GM10847 (cell line): Measurements from ENCODE around the gene FRMD4A.
A peak's percentile ranks its signal among the peaks of the same experiment; 100 is the strongest.

Experiments
- POLR2A ChIP-seq: IDR thresholded peaks from 2 replicates; pipeline ENCODE4 v1.6.1; 2011; ENCODE audit not compliant: insufficient read length; ENCODE audit errors: extremely low read depth

The FRMD4A gene

DNA sequence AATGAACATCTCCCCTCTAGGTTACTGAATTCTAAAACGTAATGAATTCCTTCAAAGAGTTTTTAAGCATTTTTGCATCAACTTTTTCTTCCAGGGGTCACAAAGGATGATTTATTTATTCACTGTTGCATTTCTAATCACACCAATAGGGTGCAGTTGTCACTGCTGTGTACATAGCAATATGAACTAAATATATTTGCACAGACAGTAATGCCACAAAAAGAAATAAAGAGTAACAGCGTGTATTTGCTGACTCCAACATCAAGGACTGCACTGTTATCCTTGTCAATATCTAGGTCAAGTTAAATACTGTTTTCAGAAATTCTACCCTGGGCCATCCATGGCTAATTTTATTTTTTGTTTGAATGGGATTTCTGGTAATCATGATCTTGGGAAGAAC, 138.0 kb downstream of the FRMD4A start:
- TF ChIP-seq POLR2A = no peak

DNA sequence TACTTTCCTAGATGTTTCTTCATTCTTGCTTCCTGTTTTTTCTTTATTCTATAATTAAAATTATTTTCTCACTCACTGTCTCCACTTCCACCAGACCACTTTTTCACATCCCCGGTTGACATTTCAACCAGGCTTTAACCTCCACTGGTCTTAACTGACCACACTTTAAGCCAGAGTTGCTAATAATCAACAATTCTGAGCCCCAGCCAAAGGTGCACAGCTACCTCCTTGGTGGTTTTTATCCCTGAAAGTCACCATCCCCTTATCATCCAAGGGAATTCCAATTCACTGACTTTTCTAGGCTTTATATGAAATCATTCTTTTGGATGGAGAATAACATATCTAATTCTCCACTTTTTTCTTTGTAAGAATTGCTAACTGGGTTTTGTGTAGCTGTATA, 138.9 kb downstream of the FRMD4A start:
- no peak for TF ChIP-seq POLR2A

DNA sequence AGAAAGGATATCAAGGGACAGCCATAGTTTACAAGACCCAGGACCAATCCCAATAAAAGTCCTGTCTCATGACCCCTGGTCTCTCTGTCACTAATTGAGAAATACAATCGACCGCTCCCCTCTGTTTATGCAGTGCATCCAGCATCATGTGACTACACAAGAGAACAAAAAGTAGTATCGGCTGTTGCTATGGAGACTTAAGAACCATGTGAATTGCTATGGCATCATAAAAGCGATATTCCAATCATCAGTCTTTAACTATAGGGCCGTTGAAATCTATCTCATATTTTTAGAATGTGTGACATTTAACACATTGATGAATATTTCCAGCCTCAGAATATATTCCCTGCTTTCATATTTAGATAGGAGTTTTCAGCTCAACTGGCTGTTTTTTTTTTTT, 139.3 kb downstream of the FRMD4A start:
- no peak for TF ChIP-seq POLR2A

DNA sequence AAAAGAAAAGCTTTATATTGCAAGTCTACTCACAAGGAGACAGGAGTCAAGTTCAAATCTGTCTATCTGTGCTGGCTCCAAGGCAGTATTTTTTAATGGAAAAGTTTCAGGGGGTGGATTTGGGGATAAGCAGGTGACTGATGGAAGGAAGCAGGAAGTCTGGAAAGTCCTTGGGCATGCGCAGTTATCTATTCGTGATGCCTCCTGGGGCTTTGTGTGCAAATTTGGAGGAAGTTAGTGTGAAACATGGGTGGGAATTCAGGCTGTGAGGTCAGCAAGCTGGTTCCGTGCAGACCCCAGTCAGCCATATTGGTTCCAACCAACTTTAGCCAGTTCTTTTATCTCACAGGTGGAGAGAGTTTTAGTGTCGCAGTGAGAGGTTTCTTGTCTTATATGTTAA, 140.0 kb downstream of the FRMD4A start:
- no peak for TF ChIP-seq POLR2A

DNA sequence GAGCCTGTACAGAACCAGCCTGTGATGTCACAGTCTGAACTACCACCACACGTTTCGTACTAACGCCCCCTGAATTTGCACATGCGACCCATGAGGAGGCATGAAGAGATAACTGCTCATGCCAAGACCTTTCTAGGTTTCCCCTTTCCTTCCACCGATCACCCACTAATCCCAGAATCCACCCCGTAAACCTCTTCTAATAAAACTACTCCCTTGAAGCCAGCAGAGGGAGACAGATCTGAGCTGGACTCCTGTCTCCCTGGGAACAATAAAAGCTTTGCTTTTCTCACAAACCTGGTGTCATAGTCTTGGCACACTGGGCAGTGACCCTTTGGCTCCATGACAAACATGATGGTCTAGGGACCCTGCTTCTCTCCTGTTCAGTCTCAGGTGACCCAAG, 144.5 kb downstream of the FRMD4A start:
- TF ChIP-seq POLR2A = no peak

DNA sequence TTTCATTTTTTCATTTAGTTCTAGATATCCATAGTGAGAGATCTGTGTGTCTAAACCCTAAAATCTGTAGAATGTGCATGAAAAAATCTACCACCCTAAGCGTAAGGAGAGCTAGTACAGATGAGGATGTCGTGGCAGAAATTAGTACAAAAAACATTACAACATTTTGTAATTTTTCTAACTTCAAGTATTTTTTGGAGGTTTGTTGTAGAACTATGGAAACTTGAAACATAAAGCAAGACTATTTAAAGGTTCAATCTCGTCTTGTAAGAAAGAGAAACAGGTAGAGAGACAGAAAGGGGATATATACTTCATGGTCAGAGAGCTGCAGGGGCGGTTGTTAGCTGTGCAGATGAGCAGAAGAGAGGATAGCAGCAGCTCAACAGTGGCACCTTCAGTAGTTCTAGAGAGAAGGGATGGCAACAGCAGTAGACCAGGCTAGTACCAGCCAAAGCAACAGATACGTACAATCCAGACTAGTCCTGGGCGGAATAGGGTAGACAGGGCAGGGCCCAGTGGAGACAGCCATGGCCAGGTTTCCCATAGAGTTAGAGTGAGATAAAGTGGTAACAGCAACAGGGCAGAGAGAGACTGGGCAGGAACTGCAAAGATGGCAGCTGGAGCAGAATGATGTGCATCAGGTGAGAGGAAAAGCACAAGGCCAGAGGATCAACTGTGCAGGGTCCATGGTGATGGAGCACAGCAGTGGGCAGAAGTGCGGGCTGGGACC, 145.2 kb downstream of the FRMD4A start:
- TF ChIP-seq POLR2A = peak; percentile 78

DNA sequence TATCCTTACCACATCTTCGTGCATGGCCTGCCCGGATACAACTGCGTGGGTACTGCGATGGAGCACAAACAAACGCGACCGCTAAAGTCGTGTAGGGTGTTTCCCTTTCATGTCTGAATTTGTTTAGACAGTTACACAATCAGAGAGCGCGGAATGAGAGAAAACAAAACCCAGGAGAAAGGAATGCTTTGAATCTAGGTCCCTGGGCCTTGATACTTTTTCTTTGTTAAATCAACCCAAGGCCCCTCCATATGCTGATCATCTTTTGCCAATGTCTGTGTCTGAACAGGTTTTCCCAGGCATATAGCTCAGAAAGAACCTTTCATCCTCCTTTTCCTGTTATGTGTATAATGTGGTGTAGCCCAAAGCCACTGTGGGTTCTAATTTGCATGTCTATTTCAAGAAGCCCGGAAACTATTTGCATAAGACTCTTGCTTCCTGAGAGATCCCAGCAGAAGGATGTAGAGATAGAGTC, 145.8 kb downstream of the FRMD4A start:
- TF ChIP-seq POLR2A = no peak

DNA sequence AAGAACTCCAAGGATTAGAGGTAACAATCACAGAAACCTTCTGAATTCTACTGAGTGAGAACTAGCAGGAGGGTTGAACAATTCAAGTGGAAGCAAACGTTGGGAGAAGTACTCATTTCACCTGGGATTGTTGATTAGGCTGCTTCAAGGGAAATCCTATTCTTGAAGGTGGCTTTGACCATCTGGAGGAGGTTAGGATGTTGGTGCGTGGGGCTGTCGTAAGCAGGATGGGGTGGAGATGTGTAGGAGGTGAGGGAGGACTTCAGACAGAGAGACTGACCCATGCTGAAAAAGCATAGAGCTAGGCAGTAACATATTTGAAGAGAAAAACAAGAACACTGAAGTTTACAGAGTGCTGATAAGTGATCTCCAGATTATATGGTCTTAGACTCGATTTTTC, 147.9 kb downstream of the FRMD4A start:
- TF ChIP-seq POLR2A = no peak

DNA sequence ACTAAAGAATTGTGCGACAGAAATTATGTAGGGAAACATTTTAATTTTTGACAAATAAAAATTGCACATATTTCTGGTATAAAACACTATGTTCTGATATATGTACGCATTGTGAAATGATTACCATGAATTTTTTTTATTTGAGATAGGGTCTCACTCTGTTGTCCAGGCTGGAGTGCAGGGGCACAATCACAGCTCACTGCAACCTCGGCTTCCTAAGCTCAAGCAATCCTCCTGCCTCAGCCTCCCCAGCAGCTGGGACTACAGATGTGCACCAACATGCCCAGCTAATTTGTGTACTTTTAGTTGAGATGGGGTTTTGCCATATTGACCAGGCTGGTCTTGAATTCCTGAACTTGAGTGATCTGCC, 149.2 kb downstream of the FRMD4A start:
- no peak for TF ChIP-seq POLR2A

DNA sequence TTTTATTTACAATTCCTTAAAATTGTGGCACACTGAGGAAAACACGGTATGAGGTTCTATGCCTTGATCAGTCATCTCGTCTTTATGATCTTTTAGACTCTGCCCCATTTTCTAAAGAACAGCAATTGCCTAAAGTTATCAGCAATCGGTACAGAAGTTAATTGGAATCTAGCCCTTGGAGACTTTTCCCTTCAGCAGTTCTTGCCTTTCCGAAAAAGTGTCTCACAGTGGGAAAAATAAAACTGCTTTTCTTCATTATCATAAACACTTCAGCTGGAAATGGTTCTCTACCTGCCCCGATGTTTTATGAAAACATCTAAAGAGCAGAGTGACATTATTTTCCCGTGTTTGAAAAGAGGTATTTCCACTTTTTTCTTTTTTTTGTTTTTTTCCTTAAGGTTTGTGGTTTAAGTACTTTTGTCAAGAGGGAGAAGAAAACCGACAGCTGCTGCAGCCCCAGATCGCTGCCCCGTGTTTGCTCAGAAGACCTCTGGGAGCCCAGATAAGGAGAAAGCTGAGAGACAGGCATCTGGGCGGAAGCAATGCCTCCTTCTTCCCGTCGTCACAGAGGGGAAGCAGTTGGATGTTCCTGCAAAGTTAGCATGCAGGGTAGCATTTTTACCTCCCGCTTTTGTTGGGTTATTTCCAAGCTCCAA, 149.7 kb downstream of the FRMD4A start:
- TF ChIP-seq POLR2A = no peak

DNA sequence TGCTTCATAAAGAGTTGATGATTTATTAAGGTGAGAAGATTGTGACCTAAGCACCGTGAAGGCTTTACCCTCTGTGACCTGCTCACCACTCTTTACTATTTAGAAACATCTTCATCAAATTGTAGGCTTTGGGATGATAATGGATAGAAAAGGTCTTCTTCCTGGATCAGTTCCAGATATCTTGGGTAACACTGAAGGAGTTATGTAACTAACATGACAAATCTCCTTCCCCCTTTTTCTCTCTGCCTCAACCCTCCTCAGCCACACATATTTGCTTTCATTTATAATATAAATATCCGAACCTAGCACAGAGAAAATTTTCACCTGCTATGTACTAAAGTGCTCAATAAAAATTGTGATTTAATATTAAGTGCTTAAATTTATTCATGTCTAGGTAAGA, 151.5 kb downstream of the FRMD4A start:
- no peak for TF ChIP-seq POLR2A

DNA sequence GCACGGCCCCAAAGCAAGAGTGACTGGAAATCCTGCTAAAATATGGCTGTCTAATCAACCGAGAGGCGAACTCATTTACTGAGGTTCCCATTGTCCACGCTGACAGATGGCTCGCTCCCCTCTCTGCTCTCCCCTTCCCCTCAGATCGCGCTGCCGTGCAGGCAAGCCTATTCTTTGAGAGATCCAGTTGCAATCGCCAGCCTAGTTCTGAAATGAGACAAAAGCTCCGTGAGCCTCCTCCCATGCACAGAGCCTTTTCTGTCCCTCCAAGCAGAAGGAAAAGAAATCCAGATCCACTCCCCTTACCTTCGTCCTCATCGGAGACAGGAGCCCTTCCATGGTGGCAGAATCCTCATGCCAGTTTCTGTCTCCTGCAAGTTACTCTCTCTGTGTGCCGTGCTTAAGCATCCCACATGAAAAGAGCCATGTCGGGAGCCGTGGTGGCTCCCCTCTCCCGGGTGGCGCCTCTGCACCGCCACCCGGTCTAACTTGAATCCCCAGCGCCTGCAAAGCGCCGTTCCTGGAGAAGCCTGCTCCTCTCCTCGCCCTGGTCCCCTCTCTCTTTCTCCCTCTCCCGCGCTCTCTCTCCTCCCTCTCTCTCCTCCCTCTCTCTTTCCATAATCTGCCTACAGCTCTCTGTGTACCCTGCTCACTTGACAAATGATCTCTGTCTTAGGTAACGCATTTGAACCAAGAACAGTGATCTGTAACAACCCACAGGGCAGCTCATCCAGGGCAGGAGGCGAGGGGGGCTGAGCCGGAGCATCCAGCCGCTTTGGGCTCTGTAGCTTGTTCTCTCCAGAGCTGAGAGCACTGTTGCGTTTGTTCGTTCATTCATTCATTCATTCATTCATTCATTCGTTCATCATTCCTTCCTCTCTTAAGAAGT, 156.8 kb downstream of the FRMD4A start:
- TF ChIP-seq POLR2A = no peak

DNA sequence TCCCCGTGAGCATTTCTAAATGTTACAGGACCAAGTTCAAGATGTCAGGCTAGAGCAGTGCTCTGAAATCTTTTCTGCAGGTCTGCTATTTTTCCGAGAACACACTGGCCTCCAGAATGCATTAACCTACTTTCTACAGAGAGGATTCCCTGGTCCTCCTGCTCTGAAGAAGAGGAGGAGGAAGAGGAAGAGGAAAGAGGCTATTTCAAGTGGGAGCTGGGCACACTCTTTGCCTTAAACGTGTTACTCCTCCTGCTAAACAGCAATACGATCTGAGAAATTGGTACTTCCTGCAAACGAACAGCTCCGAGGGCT, 157.4 kb downstream of the FRMD4A start:
- no peak for TF ChIP-seq POLR2A

DNA sequence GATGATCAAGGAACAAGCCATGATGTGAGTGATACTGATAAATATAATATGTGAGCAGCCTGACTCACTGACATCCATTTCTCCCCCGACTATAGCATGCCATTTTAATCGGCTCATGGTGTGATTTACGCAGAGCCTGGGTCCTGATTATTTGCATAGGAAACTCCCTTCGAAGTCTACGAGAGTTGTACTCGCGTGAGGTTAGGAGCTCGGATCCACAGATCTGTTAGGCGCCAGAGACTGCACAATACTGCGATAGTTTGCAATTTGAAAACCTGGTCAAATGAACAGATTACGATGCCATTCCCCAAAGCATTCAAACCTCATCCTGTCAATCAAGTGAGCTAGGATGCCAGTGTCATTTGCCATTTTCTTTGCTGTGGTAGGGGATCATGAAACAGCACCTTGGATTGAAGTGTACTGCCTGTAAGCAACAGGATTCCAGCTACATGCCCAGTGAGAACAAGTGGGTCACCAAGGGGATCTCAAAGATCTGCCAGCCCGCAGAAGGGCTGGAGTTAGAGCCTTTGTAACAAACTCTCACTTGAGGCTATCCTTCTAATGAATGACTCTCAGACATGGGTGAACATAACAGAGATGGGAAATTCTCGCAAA, 158.3 kb downstream of the FRMD4A start:
- no peak for TF ChIP-seq POLR2A

DNA sequence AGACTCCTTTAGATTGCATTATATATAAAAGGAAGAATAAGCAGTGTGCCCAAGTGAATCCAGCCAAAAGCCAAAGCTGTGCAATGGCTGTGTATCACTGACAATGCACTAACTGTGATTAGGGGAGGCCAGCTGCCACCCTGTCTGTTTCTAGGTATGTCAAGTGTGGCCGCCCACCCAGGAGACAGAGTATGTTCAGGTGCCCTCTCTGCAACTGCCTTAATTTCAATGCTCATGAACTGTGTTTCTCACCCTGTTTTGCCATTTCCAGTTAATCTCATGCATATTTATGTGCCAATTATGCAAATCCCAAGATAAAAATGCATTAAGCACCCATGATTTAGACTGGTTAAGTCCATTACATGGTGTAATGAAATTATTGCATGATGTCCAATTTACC, 159.4 kb downstream of the FRMD4A start:
- no peak for TF ChIP-seq POLR2A
